HG02642 (cell line): ENCODE data around the gene RYR1.
A peak's percentile ranks its signal among the peaks of the same experiment; 100 is the strongest.
"Not testable (repeated sequence)": the region's sequence is repeated elsewhere in the genome, so short reads cannot be mapped to it uniquely, and the experiment has no call there.

Experiments
- ATAC-seq: cut with Tn5 transposase; IDR thresholded peaks from one replicate; pipeline ENCODE4 v1.9.1; 2021; ENCODE audit warnings: mild to moderate bottlenecking; ENCODE audit not compliant: unreplicated experiment, poor library complexity

Gene RYR1

GRCh38 chr19:38399081-38399480 is 34.4 kb upstream of the RYR1 start:
- no peak for ATAC-seq

GRCh38 chr19:38399537-38399936 is 34.0 kb upstream of the RYR1 start:
- no peak for ATAC-seq

- ATAC-seq = no peak
Observed at GRCh38 chr19:38400361-38400760, 33.1 kb upstream of the RYR1 start.

- no peak for ATAC-seq
Observed at GRCh38 chr19:38401148-38401547, 32.3 kb upstream of the RYR1 start.

- no peak for ATAC-seq
Observed at GRCh38 chr19:38402623-38402966, 30.9 kb upstream of the RYR1 start.

- ATAC-seq = peak; percentile 96
Observed at GRCh38 chr19:38402967-38403674, 30.4 kb upstream of the RYR1 start, which contains the start of gene FAM98C. Gene FAM98C (plus strand): TSS chr19:38403093. CDS start chr19:38403154, 61 bp downstream.

- ATAC-seq = no peak
Observed at GRCh38 chr19:38404858-38405257, 28.6 kb upstream of the RYR1 start.

GRCh38 chr19:38405276-38405675 is 28.2 kb upstream of the RYR1 start:
- ATAC-seq = no peak

- no peak for ATAC-seq
Observed at GRCh38 chr19:38409631-38410133, 23.8 kb upstream of the RYR1 start.

- not testable (repeated sequence) for ATAC-seq
Observed at GRCh38 chr19:38410407-38410806, 23.1 kb upstream of the RYR1 start.

- no peak for ATAC-seq
Observed at GRCh38 chr19:38411041-38411712, 22.3 kb upstream of the RYR1 start.

GRCh38 chr19:38411898-38412297 is 21.6 kb upstream of the RYR1 start:
- not testable (repeated sequence) for ATAC-seq

GRCh38 chr19:38412491-38412890 is 21.0 kb upstream of the RYR1 start:
- ATAC-seq = no peak

- ATAC-seq = no peak
Observed at GRCh38 chr19:38412961-38413360, 20.5 kb upstream of the RYR1 start.

- no peak for ATAC-seq
Observed at GRCh38 chr19:38413416-38413815, 20.1 kb upstream of the RYR1 start.

- no peak for ATAC-seq
Observed at GRCh38 chr19:38417146-38417543, 16.3 kb upstream of the RYR1 start.

- no peak for ATAC-seq
Observed at GRCh38 chr19:38417544-38418506, 15.7 kb upstream of the RYR1 start.

- no peak for ATAC-seq
Observed at GRCh38 chr19:38420935-38421334, 12.6 kb upstream of the RYR1 start.

- no peak for ATAC-seq
Observed at GRCh38 chr19:38421856-38422255, 11.6 kb upstream of the RYR1 start.

- no peak for ATAC-seq
Observed at GRCh38 chr19:38422438-38422837, 11.1 kb upstream of the RYR1 start.

GRCh38 chr19:38424272-38424671 is 9.2 kb upstream of the RYR1 start:
- ATAC-seq = no peak
